SH-SY5Y (cell line): ENCODE data around the gene NMRK1.

Source experiments
- GATA2 ChIP-seq: IDR thresholded peaks from 2 replicates; pipeline ENCODE4 v1.6.1; 2011; ENCODE audit warnings: mild to moderate bottlenecking, low read depth, low read length
- GATA3 ChIP-seq: IDR thresholded peaks from 2 replicates; pipeline ENCODE4 v1.6.1; 2011; ENCODE audit warnings: low read depth, mild to moderate bottlenecking, low read length, moderate library complexity

DNA sequence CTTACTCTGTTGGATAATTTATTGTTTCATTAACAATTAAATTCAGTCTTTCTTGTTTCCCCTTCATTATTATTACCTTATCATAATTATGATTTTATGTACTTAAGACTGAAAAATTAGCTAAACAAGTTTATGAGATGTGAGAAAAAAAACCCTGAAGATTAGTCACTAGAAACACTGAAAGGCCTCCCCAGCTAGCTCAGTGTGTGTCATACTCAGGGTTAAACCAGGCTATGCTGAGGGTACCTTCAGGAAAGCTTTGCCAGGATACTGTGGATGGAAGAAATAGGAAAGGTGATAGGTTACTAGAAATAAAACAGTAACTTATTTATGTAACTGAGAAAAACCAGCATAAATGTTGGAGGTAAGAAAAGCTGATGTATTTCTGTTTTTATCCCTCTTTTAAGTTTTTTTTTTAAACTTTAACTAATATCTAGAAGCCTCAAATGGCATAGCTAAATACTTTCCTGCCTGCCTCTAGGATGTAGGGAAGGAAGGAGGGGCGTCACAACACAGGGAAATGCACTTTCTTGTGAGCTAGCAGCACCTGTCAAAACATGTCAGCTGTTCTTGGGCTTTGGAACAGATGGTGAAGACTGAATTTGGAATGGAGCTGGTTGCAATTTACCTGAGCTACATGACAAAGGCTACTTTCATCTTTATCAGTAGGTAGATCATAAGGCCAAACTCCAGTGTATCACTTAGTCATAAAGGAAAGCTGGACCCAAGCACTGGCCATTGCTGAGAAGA is 24.2 kb downstream of the NMRK1 start:
- TF ChIP-seq GATA3 (no peak), GATA2 (no peak)
